Calu3 (cell line): ENCODE results near the gene CHST6. TPM values are rescaled to one million over a fixed set of nuclear protein-coding genes. Genes with fewer than 3 reads are reported as not detected.
"Not testable (repeated sequence)": the region's sequence is repeated elsewhere in the genome, so short reads cannot be mapped to it uniquely, and the experiment has no call there.

Experiments used
- BruUV-seq: library from RNA; stranded (reverse); fragments of 400-500 nt; replicated peaks from 2 replicates; lab custom pipeline; 2021; lab: Mats Ljungman, UMichigan
- CTCF ChIA-PET: fragments of 300-600 bp; sonication (Branson Sonifier 250); formaldehyde crosslinking; loops from one replicate; lab custom pipeline; 2022; ENCODE audit warnings: antibody characterized with exemption; lab: Charles Lee
- DNase-seq: peaks from one replicate; pipeline ENCODE4 v3.0.0; 2022
- H3K27ac Mint-ChIP-seq: one replicate; pipeline ENCODE4 v1.8.0; 2022; ENCODE audit warnings: mixed read lengths; ENCODE audit not compliant: unreplicated experiment
- H3K27me3 Mint-ChIP-seq: one replicate; pipeline ENCODE4 v1.8.0; 2022; ENCODE audit warnings: mixed read lengths; ENCODE audit not compliant: unreplicated experiment
- H3K36me3 Mint-ChIP-seq: one replicate; pipeline ENCODE4 v1.8.0; 2022; ENCODE audit warnings: mild to moderate bottlenecking, moderate library complexity, mixed read lengths; ENCODE audit not compliant: insufficient read depth, unreplicated experiment
- H3K4me1 Mint-ChIP-seq: one replicate; pipeline ENCODE4 v1.8.0; 2022; ENCODE audit warnings: mild to moderate bottlenecking, low read depth, mixed read lengths; ENCODE audit not compliant: unreplicated experiment
- H3K4me3 Mint-ChIP-seq: one replicate; pipeline ENCODE4 v1.8.0; 2022; ENCODE audit warnings: mild to moderate bottlenecking, low read depth, moderate library complexity, mixed read lengths; ENCODE audit not compliant: unreplicated experiment
- H3K9me3 Mint-ChIP-seq: one replicate; pipeline ENCODE4 v1.8.0; 2022; ENCODE audit warnings: low read depth, mixed read lengths; ENCODE audit not compliant: unreplicated experiment
- CTCF ChIP-seq: fragments of 200-600 bp; IDR thresholded peaks from one replicate; pipeline ENCODE4 v1.8.0; 2022; ENCODE audit warnings: antibody characterized with exemption; ENCODE audit not compliant: unreplicated experiment
- intact Hi-C: fragments of 100-400 bp; cut with micrococcal nuclease; formaldehyde crosslinking; loops from one replicate; pipeline ENCODE4 v1.10.0; 2022; ENCODE audit not compliant: unreplicated experiment
- total RNA-seq: library from RNA; stranded (reverse); gene quantifications from 2 replicates; pipeline ENCODE4 v1.2.3, GENCODE V29; 2022

The CHST6 gene
- total RNA-seq, 1 experiment from 2014 or later, result 4.3 TPM

GRCh38 chr16:75458029-75458428 lies 37.2 kb downstream of the CHST6 start:
- BruUV-seq, result no TSS peak
- Mint-ChIP-seq H3K36me3 (peaks cover 16% of the 10 kb centered on the region), H3K9me3 (no peaks in the 10 kb centered on the region), H3K27ac (no peak overlapping the region), H3K4me1 (peaks cover 41% of the 10 kb centered on the region), H3K4me3 (no peak overlapping the region), H3K27me3 (no peaks in the 10 kb centered on the region)
- no peak for DNase-seq
- intact Hi-C loops, result no loop called here
- CTCF ChIA-PET, result no interaction called here
- no peak for TF ChIP-seq CTCF

- no peak for TF ChIP-seq CTCF
- DNase-seq, result no peak
- Mint-ChIP-seq H3K4me1 (peaks cover 36% of the 10 kb centered on the region), H3K4me3 (no peak overlapping the region), H3K36me3 (peaks cover 12% of the 10 kb centered on the region), H3K9me3 (no peaks in the 10 kb centered on the region), H3K27me3 (no peaks in the 10 kb centered on the region), H3K27ac (no peak overlapping the region)
- intact Hi-C loops, result no loop called here
- CTCF ChIA-PET, result no interaction called here
- no TSS peak for BruUV-seq
Observed at GRCh38 chr16:75457485-75458021, 37.7 kb downstream of the CHST6 start.

GRCh38 chr16:75456971-75457370 lies 38.3 kb downstream of the CHST6 start:
- no peak for TF ChIP-seq CTCF
- H3K27ac Mint-ChIP-seq, result no peak overlapping the region
- intact Hi-C loops, result no loop called here

GRCh38 chr16:75456486-75456885 lies 38.8 kb downstream of the CHST6 start:
- Mint-ChIP-seq H3K4me1 (peaks cover 29% of the 10 kb centered on the region), H3K36me3 (peaks cover 15% of the 10 kb centered on the region)
- H3K27me3 Mint-ChIP-seq, H3K4me3 Mint-ChIP-seq, intact Hi-C loops, DNase-seq, H3K9me3 Mint-ChIP-seq, CTCF ChIA-PET, H3K27ac Mint-ChIP-seq, BruUV-seq: not testable (repeated sequence)

More at GRCh38 chr16:75456971-75457370, 38.3 kb downstream of the CHST6 start:
- Mint-ChIP-seq H3K4me3 (no peak overlapping the region), H3K36me3 (peaks cover 11% of the 10 kb centered on the region), H3K9me3 (no peaks in the 10 kb centered on the region), H3K4me1 (peaks cover 32% of the 10 kb centered on the region), H3K27me3 (no peaks in the 10 kb centered on the region)
- DNase-seq, result no peak
- no TSS peak for BruUV-seq
- CTCF ChIA-PET, result no interaction called here

GRCh38 chr16:75455677-75456076 lies 39.6 kb downstream of the CHST6 start:
- H3K4me3 Mint-ChIP-seq, result no peak overlapping the region
- H3K4me1 Mint-ChIP-seq, result peaks cover 29% of the 10 kb centered on the region
- no peak overlapping the region for H3K27ac Mint-ChIP-seq
- BruUV-seq, result no TSS peak
- no peak for TF ChIP-seq CTCF
- no peaks in the 10 kb centered on the region for H3K27me3 Mint-ChIP-seq
- H3K36me3 Mint-ChIP-seq, result peaks cover 17% of the 10 kb centered on the region
- CTCF ChIA-PET, result no interaction called here
- DNase-seq, result no peak
- H3K9me3 Mint-ChIP-seq, result no peaks in the 10 kb centered on the region
- intact Hi-C loops, result no loop called here
